ENCODE measurements around the gene LTBP4. TPM values are rescaled to one million over a fixed set of nuclear protein-coding genes. Genes with fewer than 3 reads are reported as not detected.
"Not testable (repeated sequence)": the region's sequence is repeated elsewhere in the genome, so short reads cannot be mapped to it uniquely, and the experiment has no call there.

LTBP4 gene
- total RNA-seq, 1 experiment from 2014 or later = 30.8 TPM

- H3K27me3 Mint-ChIP-seq (ENCODE audit: insufficient read depth, unreplicated experiment) = peaks cover 32% of the 10 kb centered on the region
- H3K9me3 Mint-ChIP-seq (ENCODE audit: unreplicated experiment) = no peaks in the 10 kb centered on the region
- no peak overlapping the region for H3K4me3 ChIP-seq (ENCODE audit: low read depth, low read length)
- no peaks in the 10 kb centered on the region for H3K27me3 ChIP-seq (replicated peaks; ENCODE audit: control insufficient read depth, insufficient read depth, low read length)
- no peaks in the 10 kb centered on the region for H3K4me1 ChIP-seq
- no peak for DNase-seq
- ChIA-PET POLR2A (no interaction called here), CTCF (interaction anchor here (0.5 to 1.2 kb wide), 3 partner anchors 11 to 252 kb away, joined by 3 to 6 read pairs (median 6); no protein-coding TSS in a partner anchor)
- intact Hi-C loops (cut with micrococcal nuclease; ENCODE audit: unreplicated experiment) = no loop called here
- BruUV-seq (replicated peaks) = no TSS peak
- no peaks in the 10 kb centered on the region for H3K36me3 Mint-ChIP-seq (ENCODE audit: insufficient read depth, unreplicated experiment)
- H3K27ac Mint-ChIP-seq (ENCODE audit: unreplicated experiment) = no peak overlapping the region
- H3K4me3 Mint-ChIP-seq (ENCODE audit: unreplicated experiment) = no peak overlapping the region
- no peak for TF ChIP-seq CTCF (IDR thresholded peaks at IDR 0.05; ENCODE audit: insufficient read depth in 1 of 2, low read depth in 1 of 2, low read length in 1 of 2, severe bottlenecking in 1 of 2, unreplicated experiment in 1 of 2)
- no peaks in the 10 kb centered on the region for H3K36me3 ChIP-seq (ENCODE audit: control insufficient read depth, insufficient read depth, low read length)
- H3K9me3 ChIP-seq = no peaks in the 10 kb centered on the region
- H3K4me1 Mint-ChIP-seq (ENCODE audit: low read depth, unreplicated experiment) = peaks cover 3% of the 10 kb centered on the region
Observed at GRCh38 chr19:40559394-40559793, 41.8 kb upstream of the LTBP4 start.

DNA sequence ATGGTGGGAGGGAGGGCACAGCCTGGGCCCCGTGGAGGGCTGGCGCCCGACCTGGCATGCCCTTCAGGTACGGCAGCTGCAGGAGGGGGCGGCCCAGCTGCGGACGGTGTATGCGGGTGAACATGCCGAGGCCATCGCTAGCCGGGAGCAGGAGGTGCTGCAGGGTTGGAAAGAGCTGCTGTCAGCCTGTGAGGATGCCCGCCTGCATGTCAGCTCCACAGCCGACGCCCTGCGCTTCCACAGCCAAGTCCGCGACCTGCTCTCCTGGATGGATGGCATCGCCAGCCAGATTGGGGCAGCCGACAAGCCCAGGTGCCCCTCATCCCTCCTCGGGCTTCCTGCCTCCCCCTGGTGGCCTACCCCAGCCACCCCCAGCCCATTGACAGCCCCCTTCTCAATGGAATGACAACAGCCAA, 41.1 kb upstream of the LTBP4 start:
- no peak for DNase-seq
- Mint-ChIP-seq H3K4me3 (ENCODE audit: unreplicated experiment) (no peak overlapping the region), H3K27ac (ENCODE audit: unreplicated experiment) (no peak overlapping the region), H3K27me3 (ENCODE audit: insufficient read depth, unreplicated experiment) (peaks cover 27% of the 10 kb centered on the region), H3K9me3 (ENCODE audit: unreplicated experiment) (no peaks in the 10 kb centered on the region), H3K36me3 (ENCODE audit: insufficient read depth, unreplicated experiment) (no peaks in the 10 kb centered on the region), H3K4me1 (ENCODE audit: low read depth, unreplicated experiment) (no peaks in the 10 kb centered on the region)
- Histone ChIP-seq H3K4me1 (no peaks in the 10 kb centered on the region), H3K36me3 (ENCODE audit: control insufficient read depth, insufficient read depth, low read length) (no peaks in the 10 kb centered on the region), H3K9me3 (no peaks in the 10 kb centered on the region), H3K27me3 (replicated peaks; ENCODE audit: control insufficient read depth, insufficient read depth, low read length) (no peaks in the 10 kb centered on the region), H3K4me3 (ENCODE audit: low read depth, low read length) (no peak overlapping the region)
- intact Hi-C loops (cut with micrococcal nuclease; ENCODE audit: unreplicated experiment) = no loop called here
- CTCF ChIA-PET = interaction anchor here (1.2 kb wide), 1 partner anchor 11 kb away, joined by 6 read pairs; no protein-coding TSS in a partner anchor
- no TSS peak for BruUV-seq (replicated peaks)
- POLR2A ChIA-PET = no interaction called here
- peak in 1 of 2 experiments; percentile 11 for TF ChIP-seq CTCF (IDR thresholded peaks at IDR 0.05; ENCODE audit: insufficient read depth in 1 of 2, low read depth in 1 of 2, low read length in 1 of 2, severe bottlenecking in 1 of 2, unreplicated experiment in 1 of 2)

- BruUV-seq (replicated peaks) = no TSS peak
- intact Hi-C loops (cut with micrococcal nuclease; ENCODE audit: unreplicated experiment) = no loop called here
- H3K4me1 Mint-ChIP-seq (ENCODE audit: low read depth, unreplicated experiment) = no peaks in the 10 kb centered on the region
- no peak for DNase-seq
- ChIA-PET CTCF (interaction anchor here (0.8 to 1.2 kb wide), 2 partner anchors 21 to 73 kb away, joined by 4 to 7 read pairs; no protein-coding TSS in a partner anchor), POLR2A (no interaction called here)
- H3K27ac Mint-ChIP-seq (ENCODE audit: unreplicated experiment) = no peak overlapping the region
- no peaks in the 10 kb centered on the region for H3K4me1 ChIP-seq
- no peak overlapping the region for H3K4me3 ChIP-seq (ENCODE audit: low read depth, low read length)
- H3K36me3 Mint-ChIP-seq (ENCODE audit: insufficient read depth, unreplicated experiment) = no peaks in the 10 kb centered on the region
- no peaks in the 10 kb centered on the region for H3K9me3 ChIP-seq
- no peak overlapping the region for H3K4me3 Mint-ChIP-seq (ENCODE audit: unreplicated experiment)
- no peaks in the 10 kb centered on the region for H3K27me3 ChIP-seq (replicated peaks; ENCODE audit: control insufficient read depth, insufficient read depth, low read length)
- TF ChIP-seq CTCF (IDR thresholded peaks at IDR 0.05; ENCODE audit: insufficient read depth in 1 of 2, low read depth in 1 of 2, low read length in 1 of 2, severe bottlenecking in 1 of 2, unreplicated experiment in 1 of 2) = no peak
- H3K27me3 Mint-ChIP-seq (ENCODE audit: insufficient read depth, unreplicated experiment) = peaks cover 21% of the 10 kb centered on the region
- no peaks in the 10 kb centered on the region for H3K9me3 Mint-ChIP-seq (ENCODE audit: unreplicated experiment)
- no peaks in the 10 kb centered on the region for H3K36me3 ChIP-seq (ENCODE audit: control insufficient read depth, insufficient read depth, low read length)
Observed at GRCh38 chr19:40561947-40562346, 39.2 kb upstream of the LTBP4 start.

- H3K36me3 Mint-ChIP-seq (ENCODE audit: insufficient read depth, unreplicated experiment); H3K27me3 ChIP-seq (replicated peaks; ENCODE audit: control insufficient read depth, insufficient read depth, low read length); H3K9me3 ChIP-seq; H3K4me3 Mint-ChIP-seq (ENCODE audit: unreplicated experiment); H3K36me3 ChIP-seq (ENCODE audit: control insufficient read depth, insufficient read depth, low read length); intact Hi-C loops (cut with micrococcal nuclease; ENCODE audit: unreplicated experiment); DNase-seq; BruUV-seq (replicated peaks); POLR2A ChIA-PET; CTCF ChIA-PET; H3K4me3 ChIP-seq (ENCODE audit: low read depth, low read length); H3K4me1 Mint-ChIP-seq (ENCODE audit: low read depth, unreplicated experiment); H3K9me3 Mint-ChIP-seq (ENCODE audit: unreplicated experiment); H3K4me1 ChIP-seq; H3K27ac Mint-ChIP-seq (ENCODE audit: unreplicated experiment): not testable (repeated sequence)
- peaks cover 14% of the 10 kb centered on the region for H3K27me3 Mint-ChIP-seq (ENCODE audit: insufficient read depth, unreplicated experiment)
Observed at GRCh38 chr19:40564535-40564934, 36.6 kb upstream of the LTBP4 start.
